Measurements from ENCODE around the gene KIAA0513. TPM values are rescaled to one million over a fixed set of nuclear protein-coding genes. Genes with fewer than 3 reads are reported as not detected.
A peak's percentile ranks its signal among the peaks of the same experiment; 100 is the strongest.

Gene KIAA0513, protein sequence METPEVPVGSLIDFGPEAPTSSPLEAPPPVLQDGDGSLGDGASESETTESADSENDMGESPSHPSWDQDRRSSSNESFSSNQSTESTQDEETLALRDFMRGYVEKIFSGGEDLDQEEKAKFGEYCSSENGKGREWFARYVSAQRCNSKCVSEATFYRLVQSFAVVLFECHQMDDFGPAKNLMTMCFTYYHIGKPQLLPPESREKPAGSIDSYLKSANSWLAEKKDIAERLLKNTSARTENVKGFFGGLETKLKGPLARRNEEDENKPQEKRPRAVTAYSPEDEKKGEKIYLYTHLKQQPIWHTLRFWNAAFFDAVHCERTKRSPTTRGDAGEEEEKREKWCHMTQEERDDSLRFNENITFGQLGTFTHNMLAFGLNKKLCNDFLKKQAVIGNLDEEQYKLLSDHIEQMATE
- 10.6 and 12.4 TPM in 2 replicates for total RNA-seq
- long read RNA-seq, partial matches to known transcripts = 0 of 3 reads
- long read RNA-seq, other reads (novel, unspliced or antisense) = 3 of 3 reads

DNA sequence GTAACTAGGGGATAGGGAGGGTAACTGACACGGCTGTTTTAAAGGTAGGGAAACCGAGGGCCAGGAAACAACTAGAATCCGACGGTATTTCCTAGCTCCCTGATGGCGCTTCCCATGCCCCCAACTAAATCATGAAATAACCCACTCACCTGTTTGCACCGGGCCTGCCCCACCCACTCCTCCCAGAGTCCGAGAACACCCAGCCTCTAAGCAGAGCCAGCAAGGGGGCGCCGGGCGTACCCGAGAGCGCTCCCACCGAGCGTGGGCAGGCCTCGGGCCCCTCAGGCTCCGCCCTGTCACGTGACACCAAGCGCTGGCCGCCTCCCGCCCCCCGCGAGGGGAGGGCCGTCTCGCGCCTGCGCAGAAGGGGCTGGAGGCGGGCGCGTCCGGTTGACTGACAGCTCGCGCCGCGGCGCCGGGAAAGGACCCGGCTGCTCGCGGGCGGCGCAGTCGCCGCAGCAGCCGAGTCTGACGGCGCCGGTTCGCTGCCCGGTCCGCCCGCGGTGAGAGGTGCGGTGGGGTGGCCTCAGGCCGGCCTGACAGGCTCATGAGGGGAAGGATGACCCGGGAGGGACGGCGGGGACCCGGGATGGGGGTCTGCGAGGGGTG lies at the start of gene KIAA0513:
TSS of gene KIAA0513 (plus strand) at position 447 of the 609 bp plus-strand sequence. CDS start 39,277 bp downstream, outside the sequence.
- TF ChIP-seq, protein P1, sequence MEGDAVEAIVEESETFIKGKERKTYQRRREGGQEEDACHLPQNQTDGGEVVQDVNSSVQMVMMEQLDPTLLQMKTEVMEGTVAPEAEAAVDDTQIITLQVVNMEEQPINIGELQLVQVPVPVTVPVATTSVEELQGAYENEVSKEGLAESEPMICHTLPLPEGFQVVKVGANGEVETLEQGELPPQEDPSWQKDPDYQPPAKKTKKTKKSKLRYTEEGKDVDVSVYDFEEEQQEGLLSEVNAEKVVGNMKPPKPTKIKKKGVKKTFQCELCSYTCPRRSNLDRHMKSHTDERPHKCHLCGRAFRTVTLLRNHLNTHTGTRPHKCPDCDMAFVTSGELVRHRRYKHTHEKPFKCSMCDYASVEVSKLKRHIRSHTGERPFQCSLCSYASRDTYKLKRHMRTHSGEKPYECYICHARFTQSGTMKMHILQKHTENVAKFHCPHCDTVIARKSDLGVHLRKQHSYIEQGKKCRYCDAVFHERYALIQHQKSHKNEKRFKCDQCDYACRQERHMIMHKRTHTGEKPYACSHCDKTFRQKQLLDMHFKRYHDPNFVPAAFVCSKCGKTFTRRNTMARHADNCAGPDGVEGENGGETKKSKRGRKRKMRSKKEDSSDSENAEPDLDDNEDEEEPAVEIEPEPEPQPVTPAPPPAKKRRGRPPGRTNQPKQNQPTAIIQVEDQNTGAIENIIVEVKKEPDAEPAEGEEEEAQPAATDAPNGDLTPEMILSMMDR (IDR thresholded peaks at IDR 0.05) = no peak
- Mint-ChIP-seq H3K4me3 (ENCODE audit: unreplicated experiment) (peak within 1 kb of the TSS; percentile 88), H3K27me3 (ENCODE audit: unreplicated experiment) (no peaks in the 10 kb centered on the region), H3K9me3 (ENCODE audit: unreplicated experiment) (no peaks in the 10 kb centered on the region), H3K27ac (ENCODE audit: unreplicated experiment) (peak within 1 kb of the TSS; percentile 85), H3K4me1 (ENCODE audit: unreplicated experiment) (peaks cover 33% of the 10 kb centered on the region), H3K36me3 (ENCODE audit: unreplicated experiment) (no peaks in the 10 kb centered on the region)
- DNase-seq (ENCODE audit: extremely low spot score, unreplicated experiment) = peak; percentile 99

DNA sequence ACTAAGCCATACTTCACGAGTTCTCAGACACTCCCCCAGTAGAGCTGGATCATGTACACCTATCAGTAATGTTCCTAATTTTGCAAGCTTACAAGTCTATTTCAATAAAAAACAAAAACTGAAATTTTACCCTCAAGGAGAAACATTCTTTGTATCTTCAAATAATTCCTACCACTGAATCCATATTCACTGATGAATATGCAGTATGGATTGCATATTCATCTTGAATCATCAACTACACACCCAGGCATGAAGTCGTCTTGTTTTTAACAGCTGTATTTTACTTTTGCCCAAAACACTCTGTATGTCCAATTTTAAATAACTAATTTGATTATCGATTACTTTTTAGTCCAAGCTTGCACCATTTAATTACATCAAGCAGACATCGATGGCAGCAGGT lies 48.1 kb upstream of the KIAA0513 start:
- peaks cover 5% of the 10 kb centered on the region for H3K4me1 Mint-ChIP-seq (ENCODE audit: unreplicated experiment)
- TF ChIP-seq, protein P1 (IDR thresholded peaks at IDR 0.05) = no peak
- H3K27me3 Mint-ChIP-seq (ENCODE audit: unreplicated experiment) = no peaks in the 10 kb centered on the region
- no peak overlapping the region for H3K27ac Mint-ChIP-seq (ENCODE audit: unreplicated experiment)
- peaks cover 46% of the 10 kb centered on the region for H3K36me3 Mint-ChIP-seq (ENCODE audit: unreplicated experiment)
- H3K9me3 Mint-ChIP-seq (ENCODE audit: unreplicated experiment) = no peaks in the 10 kb centered on the region
- no peak for DNase-seq (ENCODE audit: extremely low spot score, unreplicated experiment)
- no peak overlapping the region for H3K4me3 Mint-ChIP-seq (ENCODE audit: unreplicated experiment)

DNA sequence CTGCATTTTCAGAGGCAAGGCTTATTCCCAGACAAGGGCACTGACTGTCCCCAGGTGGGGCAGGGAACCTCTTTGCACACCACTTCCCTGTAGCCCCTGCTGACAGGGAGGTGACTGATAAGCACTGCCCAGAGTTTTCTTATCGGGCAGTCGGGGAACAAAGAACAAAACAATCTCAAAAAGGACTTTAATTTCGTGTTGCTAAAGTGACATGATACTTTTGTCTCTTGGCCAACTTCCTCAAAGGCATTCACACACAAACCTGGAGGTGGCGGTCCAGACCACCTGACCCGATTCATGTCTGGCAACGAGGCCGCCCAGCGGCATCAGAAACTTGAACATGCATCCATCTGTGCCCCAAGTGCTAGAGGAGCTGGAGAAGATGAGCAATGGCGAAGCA lies 45.2 kb upstream of the KIAA0513 start:
- peaks cover 45% of the 10 kb centered on the region for H3K36me3 Mint-ChIP-seq (ENCODE audit: unreplicated experiment)
- H3K27ac Mint-ChIP-seq (ENCODE audit: unreplicated experiment) = no peak overlapping the region
- TF ChIP-seq, protein P1 (IDR thresholded peaks at IDR 0.05) = no peak

DNA sequence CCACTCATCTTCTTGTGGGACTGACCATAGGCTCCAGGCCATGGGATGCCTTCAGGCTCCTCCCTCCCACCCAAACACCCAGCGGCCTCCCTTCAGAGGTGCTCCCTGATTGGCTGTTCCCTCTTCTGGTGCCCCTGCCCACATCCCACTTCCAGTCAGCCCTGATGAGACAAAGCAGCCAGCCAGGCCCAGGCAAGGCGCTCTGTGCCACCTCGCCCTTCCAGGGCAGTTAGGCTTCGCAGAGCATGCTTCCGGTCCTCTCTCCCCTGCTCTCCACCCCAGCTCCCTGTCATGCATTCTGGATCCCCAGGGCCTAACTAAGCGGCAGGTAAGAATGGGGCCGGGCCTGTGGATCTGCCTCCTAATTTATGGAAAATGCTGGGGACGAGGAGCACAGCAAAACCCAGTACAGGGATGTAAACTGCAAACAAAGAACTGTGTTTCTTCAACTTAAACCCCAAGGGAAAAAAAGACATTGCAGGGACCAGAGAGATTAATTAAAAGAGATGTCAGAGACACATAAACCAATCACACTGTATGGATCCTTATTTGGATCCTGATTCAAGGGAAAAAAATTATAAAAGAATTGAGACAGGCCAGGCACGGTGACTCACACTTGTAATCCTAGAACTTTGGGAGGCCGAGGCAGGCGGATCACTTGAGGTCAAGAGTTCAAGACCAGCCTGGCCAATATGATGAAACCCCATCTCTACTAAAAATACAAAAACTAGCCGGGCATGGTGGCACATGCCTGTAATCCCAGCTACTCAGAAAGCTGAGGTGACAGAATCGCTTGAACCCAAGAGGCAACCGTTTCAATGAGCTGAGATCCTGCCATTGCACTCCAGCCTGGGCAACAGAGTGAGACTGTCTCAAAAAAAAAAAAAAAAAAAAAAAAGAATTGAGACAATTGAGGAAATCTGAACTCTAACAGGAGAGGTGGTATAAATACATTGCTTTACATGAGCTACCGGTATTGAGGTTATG lies 42.2 kb upstream of the KIAA0513 start:
- TF ChIP-seq, protein P1 (IDR thresholded peaks at IDR 0.05) = no peak
- peaks cover 39% of the 10 kb centered on the region for H3K4me1 Mint-ChIP-seq (ENCODE audit: unreplicated experiment)
- H3K36me3 Mint-ChIP-seq (ENCODE audit: unreplicated experiment) = peaks cover 47% of the 10 kb centered on the region
- no peaks in the 10 kb centered on the region for H3K27me3 Mint-ChIP-seq (ENCODE audit: unreplicated experiment)
- no peak for DNase-seq (ENCODE audit: extremely low spot score, unreplicated experiment)
- H3K27ac Mint-ChIP-seq (ENCODE audit: unreplicated experiment) = peak overlapping the region; percentile 86
- H3K9me3 Mint-ChIP-seq (ENCODE audit: unreplicated experiment) = no peaks in the 10 kb centered on the region
- peak overlapping the region; percentile 19 for H3K4me3 Mint-ChIP-seq (ENCODE audit: unreplicated experiment)

More for the DNA sequence above, 45.2 kb upstream of the KIAA0513 start:
- Mint-ChIP-seq H3K4me3 (ENCODE audit: unreplicated experiment) (no peak overlapping the region), H3K9me3 (ENCODE audit: unreplicated experiment) (no peaks in the 10 kb centered on the region), H3K27me3 (ENCODE audit: unreplicated experiment) (no peaks in the 10 kb centered on the region), H3K4me1 (ENCODE audit: unreplicated experiment) (peaks cover 33% of the 10 kb centered on the region)
- no peak for DNase-seq (ENCODE audit: extremely low spot score, unreplicated experiment)
